AG04449 (cell line): Measurements from ENCODE around the gene CBX1.
"Not testable (repeated sequence)": the region's sequence is repeated elsewhere in the genome, so short reads cannot be mapped to it uniquely, and the experiment has no call there.

Experiments used
- CTCF ChIA-PET: fragments of 350-600 bp; formaldehyde crosslinking; extraction: SDS; loops from one replicate; lab custom pipeline; 2021; ENCODE audit warnings: antibody characterized with exemption; lab: Yijun Ruan, JAX
- POLR2A ChIA-PET: fragments of 400-600, 350-600 bp; formaldehyde crosslinking; extraction: SDS; loops from one replicate; lab custom pipeline; 2020; ENCODE audit warnings: antibody characterized with exemption, inconsistent platforms; lab: Yijun Ruan, JAX
- DNase-seq: peaks from one replicate; pipeline ENCODE4 v3.0.0-alpha.2; 2010; ENCODE audit warnings: low read depth, low spot score
- H3K4me3 ChIP-seq: 2 replicates; pipeline ENCODE4 v1.5.1; 2011; ENCODE audit warnings: low read depth, mild to moderate bottlenecking, control low read depth, low read length
- TF ChIP-seq, protein P1 (sequence below): IDR thresholded peaks from one replicate; pipeline ENCODE4 v1.5.1; 2011; ENCODE audit warnings: mild to moderate bottlenecking, moderate library complexity, low read length, control low read depth, inconsistent platforms; ENCODE audit not compliant: insufficient read depth; ENCODE audit errors: missing control alignments

The CBX1 gene

DNA sequence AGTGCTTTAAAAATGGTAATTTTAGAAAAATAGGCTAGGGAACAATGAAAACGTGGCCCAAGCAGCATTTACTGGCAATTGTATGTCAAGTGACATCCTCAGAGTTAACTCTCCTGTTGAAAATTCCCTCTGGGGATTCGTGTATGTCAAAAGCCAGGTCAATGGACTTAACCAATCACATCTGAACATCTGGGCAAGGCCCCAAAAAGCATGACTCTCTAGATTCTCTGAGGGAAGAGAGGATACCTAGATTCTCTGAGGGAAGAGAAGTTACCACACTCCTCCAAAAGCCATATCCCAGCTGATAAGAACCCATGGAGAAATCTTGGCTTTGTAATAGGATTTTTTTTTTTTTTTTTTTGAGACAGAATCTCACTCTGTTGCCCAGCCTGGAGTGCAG, 29.6 kb downstream of the CBX1 start:
- POLR2A ChIA-PET = no interaction called here

DNA sequence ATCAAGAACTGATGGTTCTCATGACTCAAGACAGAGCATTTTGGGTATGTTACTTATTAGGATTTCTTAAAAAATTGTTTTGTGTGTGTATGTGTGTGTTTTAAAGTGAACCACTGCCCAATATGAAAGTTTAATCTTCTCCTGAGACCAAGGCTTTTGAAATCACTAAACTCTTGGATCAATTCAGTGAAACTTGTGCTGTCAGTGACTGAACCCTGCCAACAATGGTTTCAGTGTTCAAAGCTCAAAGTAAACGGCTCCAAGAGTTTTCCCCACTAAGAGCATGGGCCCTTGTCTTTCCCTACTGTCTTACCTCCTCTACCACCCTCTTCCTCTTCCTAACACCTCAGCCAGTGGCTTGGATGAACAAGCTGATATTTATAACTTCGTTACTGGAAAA, 31.1 kb downstream of the CBX1 start:
- TF ChIP-seq, protein P1, sequence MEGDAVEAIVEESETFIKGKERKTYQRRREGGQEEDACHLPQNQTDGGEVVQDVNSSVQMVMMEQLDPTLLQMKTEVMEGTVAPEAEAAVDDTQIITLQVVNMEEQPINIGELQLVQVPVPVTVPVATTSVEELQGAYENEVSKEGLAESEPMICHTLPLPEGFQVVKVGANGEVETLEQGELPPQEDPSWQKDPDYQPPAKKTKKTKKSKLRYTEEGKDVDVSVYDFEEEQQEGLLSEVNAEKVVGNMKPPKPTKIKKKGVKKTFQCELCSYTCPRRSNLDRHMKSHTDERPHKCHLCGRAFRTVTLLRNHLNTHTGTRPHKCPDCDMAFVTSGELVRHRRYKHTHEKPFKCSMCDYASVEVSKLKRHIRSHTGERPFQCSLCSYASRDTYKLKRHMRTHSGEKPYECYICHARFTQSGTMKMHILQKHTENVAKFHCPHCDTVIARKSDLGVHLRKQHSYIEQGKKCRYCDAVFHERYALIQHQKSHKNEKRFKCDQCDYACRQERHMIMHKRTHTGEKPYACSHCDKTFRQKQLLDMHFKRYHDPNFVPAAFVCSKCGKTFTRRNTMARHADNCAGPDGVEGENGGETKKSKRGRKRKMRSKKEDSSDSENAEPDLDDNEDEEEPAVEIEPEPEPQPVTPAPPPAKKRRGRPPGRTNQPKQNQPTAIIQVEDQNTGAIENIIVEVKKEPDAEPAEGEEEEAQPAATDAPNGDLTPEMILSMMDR = no peak
- ChIA-PET CTCF (interaction anchor here (1.1 to 5.0 kb wide), 3 partner anchors 9 to 44 kb away, joined by 5 to 52 read pairs (median 6); no protein-coding TSS in a partner anchor), POLR2A (no interaction called here)

More for the DNA sequence above, 29.6 kb downstream of the CBX1 start:
- CTCF ChIA-PET = interaction anchor here (0.7 to 13.6 kb wide), 11 partner anchors 8 to 93 kb away, joined by 3 to 305 read pairs (median 4); partner anchors contain the start of gene COPZ2
- no peak overlapping the region for H3K4me3 ChIP-seq
- TF ChIP-seq, protein P1 = no peak
- no peak for DNase-seq

DNA sequence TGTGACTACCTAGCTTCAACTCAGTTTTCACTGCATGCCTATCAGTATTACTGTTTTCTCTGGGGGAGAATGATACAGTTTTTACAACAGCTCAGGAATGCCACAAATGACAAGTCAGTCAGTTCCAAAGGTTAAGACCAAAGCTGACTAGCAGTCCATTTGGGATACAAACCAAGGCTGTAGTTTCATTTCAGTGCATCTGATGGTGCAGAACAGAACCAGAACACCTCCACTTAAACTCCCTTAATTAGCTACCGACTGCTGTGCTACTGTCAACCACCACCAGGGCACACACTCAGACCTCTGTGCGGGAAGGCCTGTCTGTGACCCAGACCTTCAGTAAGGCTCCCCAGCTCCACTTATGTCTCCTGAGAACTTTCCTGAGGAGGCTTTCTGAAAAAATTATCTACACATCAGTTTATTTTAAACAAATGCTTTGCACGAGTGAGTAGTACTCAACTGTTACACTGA, 32.8 kb downstream of the CBX1 start:
- POLR2A ChIA-PET = interaction anchor here (0.9 to 2.2 kb wide), 4 partner anchors 13 to 43 kb away, joined by 3 to 11 read pairs (median 8); partner anchors contain the start of gene NFE2L1
- CTCF ChIA-PET = interaction anchor here (0.6 to 5.0 kb wide), 16 partner anchors 8 to 50 kb away, joined by 3 to 52 read pairs (median 4); partner anchors contain the start of gene NFE2L1

More for the DNA sequence above, 31.1 kb downstream of the CBX1 start:
- no peak for DNase-seq
- no peak overlapping the region for H3K4me3 ChIP-seq

DNA sequence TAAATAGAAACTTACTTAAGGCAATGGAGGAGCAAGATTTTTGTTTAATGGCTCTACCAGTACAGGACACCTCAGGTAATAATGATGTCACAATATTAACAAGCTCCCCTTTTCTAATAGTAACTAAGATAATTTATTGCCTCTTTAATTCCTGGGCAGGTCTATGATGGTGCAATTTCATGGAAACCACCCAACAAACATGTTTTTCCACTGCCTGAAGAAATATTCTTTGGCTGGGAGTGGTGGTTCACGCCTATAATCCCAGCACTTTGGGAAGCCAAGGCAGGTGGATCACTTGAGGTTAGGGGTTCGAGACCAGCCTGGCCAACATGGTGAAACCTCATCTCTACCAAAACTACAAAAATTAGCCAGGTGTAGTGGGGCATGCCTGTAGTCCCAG, 33.5 kb downstream of the CBX1 start:
- not testable (repeated sequence) for DNase-seq, H3K4me3 ChIP-seq
- ChIA-PET POLR2A (interaction anchor here (0.9 to 2.2 kb wide), 5 partner anchors 10 to 43 kb away, joined by 3 to 11 read pairs (median 6); partner anchors contain the start of gene NFE2L1), CTCF (interaction anchor here (0.7 to 5.0 kb wide), 13 partner anchors 9 to 50 kb away, joined by 3 to 52 read pairs (median 4); partner anchors contain the start of gene NFE2L1)

More for the DNA sequence above, 32.8 kb downstream of the CBX1 start:
- no peak overlapping the region for H3K4me3 ChIP-seq
- TF ChIP-seq, protein P1 = peak; percentile 39
- peak; percentile 31 for DNase-seq

DNA sequence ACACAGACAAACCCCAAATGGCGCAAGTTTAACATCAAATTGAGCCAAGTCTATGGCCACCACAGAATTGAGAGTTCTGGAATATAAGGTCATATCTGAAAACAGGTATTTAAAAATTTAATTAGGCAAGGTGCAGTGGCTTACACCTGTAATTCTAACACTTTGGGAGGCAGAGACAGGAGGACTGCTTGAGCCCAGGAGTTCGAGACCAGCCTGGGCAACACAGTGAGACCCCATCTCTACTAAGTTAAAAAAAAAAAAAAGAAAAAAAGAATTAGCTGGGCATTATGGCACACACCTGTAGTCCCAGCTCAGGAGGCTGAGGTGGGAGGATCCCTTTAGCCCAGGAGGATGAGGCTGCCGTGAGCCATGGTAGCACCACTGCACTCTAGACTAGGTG, 34.0 kb downstream of the CBX1 start:
- POLR2A ChIA-PET = interaction anchor here (0.9 to 2.2 kb wide), 3 partner anchors 9 to 33 kb away, joined by 3 to 11 read pairs (median 4); partner anchors contain the start of gene NFE2L1
- no peak overlapping the region for H3K4me3 ChIP-seq
- CTCF ChIA-PET = interaction anchor here (1.3 to 5.0 kb wide), 8 partner anchors 8 to 46 kb away, joined by 4 to 52 read pairs (median 18); partner anchors contain the start of gene NFE2L1
- DNase-seq = no peak
- TF ChIP-seq, protein P1 = no peak

DNA sequence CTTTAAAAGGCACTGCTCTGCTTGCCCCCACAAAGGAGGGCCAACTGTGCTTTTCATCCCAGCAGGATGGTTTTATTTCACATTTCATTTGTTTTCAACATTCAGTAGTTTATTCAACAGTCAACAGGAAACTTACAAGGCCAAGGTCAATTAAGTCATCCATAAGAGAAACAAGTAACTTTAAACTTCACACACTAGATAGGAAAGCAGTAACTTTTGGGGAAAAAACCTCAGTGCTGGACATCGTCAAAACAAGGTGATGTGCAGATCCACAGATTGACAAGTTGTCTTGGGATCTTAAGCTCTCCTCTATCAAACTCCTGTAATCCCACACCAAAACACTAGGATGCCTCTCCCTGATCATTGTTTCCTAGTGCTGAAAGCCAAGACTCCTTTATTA, 34.6 kb downstream of the CBX1 start:
- POLR2A ChIA-PET = interaction anchor here (0.9 to 2.2 kb wide), 3 partner anchors 8 to 34 kb away, joined by 3 to 11 read pairs (median 4); partner anchors contain the start of gene NFE2L1
- CTCF ChIA-PET = interaction anchor here (0.8 to 5.0 kb wide), 7 partner anchors 8 to 40 kb away, joined by 4 to 52 read pairs (median 20); partner anchors contain the start of gene NFE2L1
- H3K4me3 ChIP-seq = no peak overlapping the region
- TF ChIP-seq, protein P1 = no peak
- DNase-seq = no peak
